IMR-90 (cell line): ENCODE results near the gene TGFB2.

Experiments
- BHLHE40 ChIP-seq: fragments of 150-350 bp; IDR thresholded peaks from 2 replicates; pipeline ENCODE4 v1.6.1; 2016; ENCODE audit warnings: mild to moderate bottlenecking, low read depth, low read length
- CEBPB ChIP-seq: IDR thresholded peaks from 2 replicates; pipeline ENCODE4 v1.6.1; 2012; ENCODE audit warnings: low read depth, low read length, improper control_type of control experiment
- CTCF ChIP-seq: conservative IDR thresholded peaks from 2 replicates; pipeline ENCODE4 v1.5.1; 2012; ENCODE audit warnings: mild to moderate bottlenecking, low read depth, low read length, improper control_type of control experiment
- MXI1 ChIP-seq: IDR thresholded peaks from 2 replicates; pipeline ENCODE4 v1.6.1; 2012; ENCODE audit warnings: low read depth, mild to moderate bottlenecking, low read length, moderate library complexity, borderline replicate concordance
- POLR2A ChIP-seq: IDR thresholded peaks from 2 replicates; pipeline ENCODE4 v1.6.1; 2012; ENCODE audit warnings: mild to moderate bottlenecking, low read depth, low read length

- TF ChIP-seq MXI1 (no peak), CTCF (no peak), POLR2A (no peak), CEBPB (no peak), BHLHE40 (no peak)
These were observed 18.0 kb downstream of the TGFB2 start for GRCh38 chr1:218363141-218363540.
